HFFc6 (cell line): Measurements from ENCODE around the gene DVL3. TPM values are rescaled to one million over a fixed set of nuclear protein-coding genes. Genes with fewer than 3 reads are reported as not detected.
A peak's percentile ranks its signal among the peaks of the same experiment; 100 is the strongest.

Source experiments
- DNase-seq: peaks from one replicate; pipeline ENCODE4 v3.0.0-alpha.2; 2018
- H3K27ac Mint-ChIP-seq: 2 replicates; pipeline ENCODE4 v1.8.0; 2020; ENCODE audit warnings: mild to moderate bottlenecking, mixed read lengths
- H3K27me3 Mint-ChIP-seq: 2 replicates; pipeline ENCODE4 v1.8.0; 2021; ENCODE audit warnings: mild to moderate bottlenecking, moderate library complexity, mixed read lengths; ENCODE audit not compliant: insufficient read depth
- H3K36me3 Mint-ChIP-seq: 2 replicates; pipeline ENCODE4 v1.8.0; 2021; ENCODE audit warnings: low read depth, mixed read lengths
- H3K4me1 Mint-ChIP-seq: 2 replicates; pipeline ENCODE4 v1.8.0; 2020; ENCODE audit warnings: low read depth, mixed read lengths
- H3K4me3 Mint-ChIP-seq: 2 replicates; pipeline ENCODE4 v1.8.0; 2020; ENCODE audit warnings: mild to moderate bottlenecking, moderate library complexity, mixed read lengths
- H3K9me3 Mint-ChIP-seq: 2 replicates; pipeline ENCODE4 v1.8.0; 2020; ENCODE audit warnings: mild to moderate bottlenecking, mixed read lengths
- total RNA-seq, 6 experiments: library from RNA; stranded (reverse); fragmentation: NEBNext Ultra II Directional; extraction: Animal tissue kit (Norgen Biotek cat#: 25700); gene quantifications; 2 replicates in 1 of 6; 3 replicates in 5 of 6; pipeline ENCODE4 v1.2.3, GENCODE V29; 2021
- TF ChIP-seq, protein P1 (sequence below): fragments of 200-600 bp; sonication (generic); IDR thresholded peaks from 2 replicates; pipeline ENCODE4 v1.5.0; 2021; ENCODE audit warnings: antibody characterized with exemption, mild to moderate bottlenecking

Gene DVL3
- total RNA-seq, 6 experiments from 2014 or later: 59.2 to 73.5 (median 64.9) TPM

DNA sequence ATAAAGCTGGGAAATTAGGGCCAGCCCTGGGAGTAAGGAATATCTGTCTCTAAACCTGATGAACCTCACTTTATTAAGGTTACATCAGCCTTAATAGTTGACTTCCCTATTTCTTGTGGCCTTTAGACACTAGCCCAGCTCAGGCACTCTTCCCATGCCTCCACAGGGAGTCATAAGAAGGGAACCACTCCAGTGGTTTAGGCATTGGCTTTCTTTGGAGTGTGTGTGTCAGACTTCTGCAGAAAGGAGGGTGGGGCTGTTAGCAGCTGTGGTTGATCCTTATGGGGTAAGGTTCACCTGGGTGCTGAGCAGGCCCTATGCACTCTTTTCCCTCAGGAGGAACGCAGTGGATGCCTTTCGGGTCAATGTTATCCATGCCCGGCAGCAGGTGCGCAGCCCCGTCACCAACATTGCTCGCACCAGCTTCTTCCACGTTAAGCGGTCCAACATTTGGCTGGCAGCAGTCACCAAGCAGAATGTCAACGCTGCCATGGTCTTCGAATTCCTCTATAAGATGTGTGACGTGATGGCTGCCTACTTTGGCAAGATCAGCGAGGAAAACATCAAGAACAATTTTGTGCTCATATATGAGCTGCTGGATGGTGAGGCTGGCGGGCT lies 23.5 kb downstream of the DVL3 start:
- H3K27ac Mint-ChIP-seq: peak overlapping the region; percentile 96; the same call in 1 of the 2 replicates
- TF ChIP-seq, protein P1, sequence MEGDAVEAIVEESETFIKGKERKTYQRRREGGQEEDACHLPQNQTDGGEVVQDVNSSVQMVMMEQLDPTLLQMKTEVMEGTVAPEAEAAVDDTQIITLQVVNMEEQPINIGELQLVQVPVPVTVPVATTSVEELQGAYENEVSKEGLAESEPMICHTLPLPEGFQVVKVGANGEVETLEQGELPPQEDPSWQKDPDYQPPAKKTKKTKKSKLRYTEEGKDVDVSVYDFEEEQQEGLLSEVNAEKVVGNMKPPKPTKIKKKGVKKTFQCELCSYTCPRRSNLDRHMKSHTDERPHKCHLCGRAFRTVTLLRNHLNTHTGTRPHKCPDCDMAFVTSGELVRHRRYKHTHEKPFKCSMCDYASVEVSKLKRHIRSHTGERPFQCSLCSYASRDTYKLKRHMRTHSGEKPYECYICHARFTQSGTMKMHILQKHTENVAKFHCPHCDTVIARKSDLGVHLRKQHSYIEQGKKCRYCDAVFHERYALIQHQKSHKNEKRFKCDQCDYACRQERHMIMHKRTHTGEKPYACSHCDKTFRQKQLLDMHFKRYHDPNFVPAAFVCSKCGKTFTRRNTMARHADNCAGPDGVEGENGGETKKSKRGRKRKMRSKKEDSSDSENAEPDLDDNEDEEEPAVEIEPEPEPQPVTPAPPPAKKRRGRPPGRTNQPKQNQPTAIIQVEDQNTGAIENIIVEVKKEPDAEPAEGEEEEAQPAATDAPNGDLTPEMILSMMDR: no peak
- H3K4me3 Mint-ChIP-seq: peak overlapping the region; percentile 98
- H3K9me3 Mint-ChIP-seq: no peaks in the 10 kb centered on the region
- H3K4me1 Mint-ChIP-seq: peaks cover 52% of the 10 kb centered on the region
- peaks cover 47% of the 10 kb centered on the region for H3K36me3 Mint-ChIP-seq
- peaks cover 5% of the 10 kb centered on the region for H3K27me3 Mint-ChIP-seq
- peak; percentile 41 for DNase-seq

DNA sequence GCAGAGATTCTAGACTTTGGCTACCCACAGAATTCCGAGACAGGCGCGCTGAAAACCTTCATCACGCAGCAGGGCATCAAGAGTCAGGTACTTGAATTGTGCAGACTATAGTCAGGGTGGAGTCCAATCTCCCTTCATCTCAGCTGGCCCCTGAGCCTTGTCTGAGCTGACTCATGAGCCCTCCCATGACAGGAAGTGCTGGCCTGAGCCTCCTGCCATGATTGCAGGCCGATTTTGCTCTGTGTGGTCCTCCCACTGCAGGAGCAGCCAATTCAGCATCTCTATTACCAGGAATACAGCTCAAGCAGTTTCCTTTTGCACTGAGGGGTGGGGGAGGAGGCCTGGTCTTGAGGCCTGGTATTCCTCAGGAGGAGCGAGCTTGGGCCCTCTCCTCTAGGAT lies 25.0 kb downstream of the DVL3 start:
- DNase-seq: peak; percentile 42
- Mint-ChIP-seq H3K27ac (peak overlapping the region; percentile 59), H3K36me3 (peaks cover 57% of the 10 kb centered on the region), H3K4me3 (no peak overlapping the region; the same call in 1 of the 2 replicates), H3K27me3 (peaks cover 5% of the 10 kb centered on the region), H3K9me3 (no peaks in the 10 kb centered on the region), H3K4me1 (peaks cover 59% of the 10 kb centered on the region)
- TF ChIP-seq, protein P1: no peak

DNA sequence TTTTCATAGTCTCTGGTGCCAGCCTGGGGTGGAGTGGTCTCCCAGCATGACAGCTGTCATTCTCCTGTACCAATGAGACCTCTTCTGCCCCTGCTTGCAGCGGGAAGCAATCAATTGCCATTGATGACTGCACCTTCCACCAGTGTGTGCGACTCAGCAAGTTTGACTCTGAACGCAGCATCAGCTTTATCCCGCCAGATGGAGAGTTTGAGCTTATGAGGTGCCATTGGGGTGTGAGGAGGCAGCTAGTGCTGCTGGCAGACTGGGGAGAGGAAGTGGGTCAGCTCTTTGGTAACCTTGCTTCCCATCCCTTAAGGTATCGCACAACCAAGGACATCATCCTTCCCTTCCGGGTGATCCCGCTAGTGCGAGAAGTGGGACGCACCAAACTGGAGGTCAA lies 26.4 kb downstream of the DVL3 start:
- H3K4me1 Mint-ChIP-seq: peaks cover 61% of the 10 kb centered on the region
- H3K27me3 Mint-ChIP-seq: peaks cover 6% of the 10 kb centered on the region
- peaks cover 50% of the 10 kb centered on the region for H3K36me3 Mint-ChIP-seq

DNA sequence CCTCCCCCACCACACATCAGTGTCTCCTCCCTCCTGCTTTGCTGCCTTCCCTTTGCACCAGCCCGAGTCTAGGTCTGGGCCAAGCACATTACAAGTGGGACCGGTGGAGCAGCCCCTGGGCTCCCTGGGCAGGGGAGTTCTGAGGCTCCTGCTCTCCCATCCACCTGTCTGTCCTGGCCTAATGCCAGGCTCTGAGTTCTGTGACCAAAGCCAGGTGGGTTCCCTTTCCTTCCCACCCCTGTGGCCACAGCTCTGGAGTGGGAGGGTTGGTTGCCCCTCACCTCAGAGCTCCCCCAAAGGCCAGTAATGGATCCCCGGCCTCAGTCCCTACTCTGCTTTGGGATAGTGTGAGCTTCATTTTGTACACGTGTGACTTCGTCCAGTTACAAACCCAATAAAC lies 28.5 kb downstream of the DVL3 start:
- H3K4me1 Mint-ChIP-seq: peaks cover 56% of the 10 kb centered on the region
- no peak for DNase-seq
- TF ChIP-seq, protein P1: no peak
- H3K36me3 Mint-ChIP-seq: peaks cover 54% of the 10 kb centered on the region
- H3K27me3 Mint-ChIP-seq: peaks cover 11% of the 10 kb centered on the region
- H3K4me3 Mint-ChIP-seq: no peak overlapping the region
- peak overlapping the region; percentile 61; the same call in 1 of the 2 replicates for H3K27ac Mint-ChIP-seq
- H3K9me3 Mint-ChIP-seq: no peaks in the 10 kb centered on the region

More for the DNA sequence above, 26.4 kb downstream of the DVL3 start:
- TF ChIP-seq, protein P1: no peak
- Mint-ChIP-seq H3K9me3 (no peaks in the 10 kb centered on the region), H3K4me3 (no peak overlapping the region), H3K27ac (peak overlapping the region; percentile 40; the same call in 1 of the 2 replicates)
- DNase-seq: no peak

DNA sequence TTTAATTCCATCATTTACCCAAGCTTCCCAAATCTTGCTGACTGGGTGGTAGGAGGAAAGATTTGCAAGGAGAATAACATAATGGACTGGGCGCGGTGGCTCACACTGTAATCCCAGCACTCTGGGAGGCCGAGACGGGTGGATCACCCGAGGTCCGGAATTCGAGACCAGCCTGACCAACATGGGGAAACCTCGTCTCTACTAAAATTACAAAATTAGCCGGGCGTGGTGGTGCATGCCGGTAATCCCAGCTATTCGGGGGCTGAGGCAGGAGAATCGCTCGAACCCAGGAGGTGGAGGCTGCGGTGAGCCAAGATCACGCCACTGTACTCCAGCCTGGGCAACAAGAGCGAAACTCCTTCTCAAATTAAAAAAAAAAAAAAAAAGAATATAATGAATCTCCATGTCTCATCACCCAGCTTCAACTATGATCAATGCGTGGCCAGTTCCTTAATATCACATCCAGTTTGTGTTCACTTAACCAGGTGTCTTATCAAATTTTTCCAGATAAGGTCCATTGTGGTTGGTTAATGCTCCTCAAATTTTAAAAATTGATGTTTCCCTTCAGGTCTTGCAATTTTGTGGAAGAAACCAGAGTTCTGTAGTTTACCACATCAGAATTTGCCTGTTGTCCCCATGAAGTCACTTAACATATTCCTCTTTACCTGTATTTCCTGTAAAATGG lies 29.5 kb downstream of the DVL3 start:
- peak overlapping the region; percentile 96 for H3K4me3 Mint-ChIP-seq
- H3K36me3 Mint-ChIP-seq: peaks cover 52% of the 10 kb centered on the region
- TF ChIP-seq, protein P1: no peak
- peaks cover 11% of the 10 kb centered on the region for H3K27me3 Mint-ChIP-seq
- no peaks in the 10 kb centered on the region for H3K9me3 Mint-ChIP-seq
- peak overlapping the region; percentile 86 for H3K27ac Mint-ChIP-seq
- no peak for DNase-seq
- H3K4me1 Mint-ChIP-seq: peaks cover 46% of the 10 kb centered on the region
